NK-92 (cell line): ENCODE measurements around the gene EZH2.

Source experiments
- DNase-seq: peaks from one replicate; lab custom pipeline; 2025; ENCODE audit not compliant: unreplicated experiment; lab: John Stamatoyannopoulos, UW

The EZH2 gene

DNA sequence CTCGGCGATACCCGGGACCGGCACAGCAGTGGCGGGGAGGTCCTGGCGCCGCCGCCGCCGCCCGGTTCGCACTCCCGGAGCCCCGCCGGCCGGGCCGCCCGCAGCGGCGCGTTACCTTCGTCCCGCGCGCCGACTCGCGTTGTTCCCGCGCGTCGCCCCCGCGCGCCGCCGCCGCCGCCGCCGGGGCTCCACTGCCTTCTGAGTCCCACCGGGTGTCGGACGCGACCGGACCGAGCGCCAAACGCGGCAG is at the start of gene EZH2:
Gene EZH2, minus strand, starts transcription at position 243 of the 250 bp plus-strand sequence. CDS start 36,993 bp downstream, outside the sequence.
- DNase-seq = no peak

DNA sequence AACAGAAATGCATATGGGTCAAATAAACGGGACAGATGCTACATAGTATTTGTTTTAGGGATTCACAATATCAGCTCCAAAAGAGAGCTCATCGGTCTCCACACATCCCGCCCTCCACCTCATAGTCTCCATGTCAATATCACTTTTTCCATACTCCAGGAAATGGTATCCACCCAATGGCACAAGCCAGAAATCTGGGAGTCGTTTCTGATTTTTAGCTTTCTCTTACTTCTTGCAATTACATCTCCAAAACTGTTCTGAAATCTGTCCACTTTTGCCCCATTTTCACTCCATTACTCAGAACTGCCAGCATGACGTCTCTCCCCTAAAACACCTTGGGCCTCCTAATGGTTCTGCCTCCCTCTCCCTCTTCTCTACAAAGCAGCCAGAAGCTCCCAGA is 47.4 kb upstream of the EZH2 start:
- no peak for DNase-seq

DNA sequence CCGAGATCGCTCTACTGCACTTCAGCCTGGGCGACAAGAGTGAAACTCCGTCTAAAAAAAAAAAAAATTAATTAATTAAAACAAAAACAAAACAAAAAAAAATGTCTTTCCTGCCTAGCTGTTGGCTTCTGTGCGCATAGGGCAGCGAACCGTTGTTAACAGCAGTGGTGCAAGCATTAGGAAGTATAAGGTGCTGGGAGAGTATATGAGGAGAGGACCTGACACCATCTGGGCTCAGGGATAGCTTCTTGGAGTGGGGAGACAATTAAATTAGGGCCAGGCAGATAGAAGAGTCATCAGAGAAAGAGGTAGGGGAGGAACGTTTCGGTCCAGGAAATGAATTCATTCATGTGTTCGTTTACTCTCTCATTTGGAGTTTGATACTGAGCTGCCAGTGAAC is 46.2 kb upstream of the EZH2 start:
- no peak for DNase-seq

DNA sequence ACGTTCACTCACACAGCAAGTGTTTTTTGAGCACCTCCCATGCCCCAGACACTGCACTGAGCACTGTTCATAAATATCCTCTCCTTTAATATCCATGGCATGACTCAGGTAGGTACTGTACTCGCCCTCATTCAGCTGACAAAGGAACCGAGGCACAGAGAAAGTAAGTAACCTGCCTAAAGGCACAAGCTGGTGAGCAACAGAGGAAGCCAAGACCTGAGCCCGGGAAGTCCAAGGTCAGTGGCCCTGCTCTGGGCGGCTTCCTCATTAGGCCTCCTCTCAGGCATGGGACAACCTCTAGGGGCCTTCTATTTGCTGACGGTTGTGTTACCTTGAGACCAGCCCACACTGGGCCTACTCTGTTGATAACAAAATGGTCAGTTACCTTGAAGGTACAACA is 45.1 kb upstream of the EZH2 start:
- no peak for DNase-seq

DNA sequence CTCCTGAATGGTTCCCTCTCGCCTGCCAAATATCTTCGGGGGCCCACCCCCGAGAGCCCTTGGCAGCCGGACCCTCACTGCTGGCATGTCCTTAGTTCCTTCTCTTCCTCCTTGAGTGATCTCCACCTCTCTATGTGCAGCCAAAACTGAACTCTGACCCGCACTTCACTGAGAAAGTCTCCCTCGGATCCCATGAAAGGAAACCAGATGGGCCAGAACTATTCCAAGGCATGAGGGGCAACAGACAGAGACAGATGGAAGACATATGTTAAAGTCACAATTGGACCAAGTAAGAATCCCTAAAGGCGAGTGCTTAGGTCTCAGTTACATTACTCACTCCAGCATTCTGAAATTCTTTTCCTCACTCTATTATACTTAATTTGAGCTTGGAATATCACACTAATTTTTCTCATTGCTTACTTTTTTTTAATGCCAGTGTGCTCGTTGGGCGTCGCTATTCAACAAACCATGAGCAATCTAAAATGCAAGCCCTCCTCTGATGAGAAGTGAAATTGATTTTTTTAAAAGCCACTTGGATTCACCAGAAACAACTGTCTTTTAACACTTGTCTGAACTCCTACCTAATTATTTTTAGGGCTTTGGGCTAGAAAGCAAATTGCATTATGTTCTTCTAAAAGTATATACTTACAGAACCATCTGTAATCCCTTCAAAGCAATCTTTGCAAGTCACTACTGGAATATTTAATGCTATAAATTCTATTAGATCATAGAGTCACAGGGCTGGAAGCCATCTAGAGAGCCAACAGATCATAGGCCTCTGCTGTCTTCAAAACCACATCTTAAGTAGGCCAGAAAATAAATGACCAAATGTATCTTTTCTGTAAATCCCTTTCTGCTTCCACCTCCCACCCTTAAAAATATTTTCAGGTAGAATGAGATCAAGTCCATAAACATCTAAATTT is 43.3 kb upstream of the EZH2 start:
- no peak for DNase-seq

DNA sequence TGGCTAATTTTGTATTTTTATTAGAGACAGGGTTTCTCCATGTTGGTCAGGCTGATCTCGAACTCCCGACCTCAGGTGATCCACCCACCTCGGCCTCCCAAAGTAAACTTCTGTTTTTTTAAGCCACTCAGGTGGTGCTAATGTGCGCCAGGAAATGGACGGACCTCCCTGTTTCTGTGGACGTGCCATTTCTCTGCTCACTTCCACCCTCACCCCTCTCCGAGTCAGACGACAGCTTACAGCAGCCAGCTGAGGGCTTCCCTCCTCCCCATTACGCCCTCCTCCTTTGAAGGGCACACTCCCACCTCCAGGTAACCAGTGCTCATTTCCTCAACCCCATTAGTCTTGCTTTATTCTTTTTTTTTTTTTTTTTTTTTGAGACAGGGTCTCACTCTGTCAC is 41.7 kb upstream of the EZH2 start:
- DNase-seq = no peak

DNA sequence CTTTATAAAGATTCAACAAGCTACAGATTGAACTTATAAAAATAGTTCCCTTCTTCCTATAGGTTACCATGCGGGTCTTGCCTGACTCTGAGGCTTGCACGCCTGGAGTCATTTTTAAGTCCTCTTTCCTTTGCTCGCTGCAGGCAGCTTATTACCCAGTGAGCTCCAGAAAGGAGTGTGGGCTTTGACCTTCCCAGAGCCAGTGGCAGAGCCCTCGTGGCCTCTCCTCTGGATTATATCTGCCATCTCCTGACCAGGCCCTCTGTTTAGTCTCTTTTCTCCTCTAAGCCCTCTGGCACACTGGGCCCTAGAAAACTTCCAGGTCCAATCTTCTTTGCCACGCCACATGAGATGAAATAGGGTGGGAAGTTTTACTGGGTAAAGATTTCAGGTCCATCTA is 39.9 kb upstream of the EZH2 start:
- no peak for DNase-seq

DNA sequence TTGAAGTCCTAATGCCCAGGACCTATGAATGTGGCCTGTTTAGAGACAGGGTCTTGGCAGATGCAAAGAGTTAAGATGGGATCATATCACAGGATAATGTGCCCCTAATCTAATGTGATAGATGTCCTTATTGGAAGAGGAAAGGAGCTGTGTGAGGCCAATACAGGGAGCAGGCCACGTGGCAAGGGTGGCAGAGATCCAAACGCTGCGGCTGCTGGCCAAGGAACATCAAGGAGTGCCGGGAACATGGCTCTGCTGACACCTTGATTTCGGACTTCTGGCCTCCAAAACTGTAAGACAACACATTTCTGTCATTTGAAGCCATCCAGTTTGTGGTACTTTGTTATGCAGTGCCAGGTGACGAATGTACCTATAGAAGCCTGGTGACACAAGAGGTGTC is 37.7 kb upstream of the EZH2 start:
- no peak for DNase-seq

DNA sequence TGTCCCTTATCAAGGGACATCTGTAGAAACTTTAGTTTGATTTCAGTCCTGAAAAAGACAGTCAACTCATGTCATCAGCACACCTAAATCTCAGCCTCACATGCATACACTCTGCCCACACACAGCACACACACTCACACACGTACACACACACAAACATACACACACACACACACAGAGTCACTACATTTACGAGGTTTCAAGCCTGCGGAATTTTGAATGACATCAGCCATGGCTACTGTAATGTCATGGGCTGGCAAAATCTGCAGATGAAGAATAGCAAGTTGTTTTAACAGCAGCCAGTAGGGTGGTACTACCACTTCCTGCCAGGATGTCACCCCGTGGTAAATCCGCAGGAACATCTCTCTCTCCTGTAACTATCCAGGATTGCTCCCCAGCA is 37.1 kb upstream of the EZH2 start:
- DNase-seq = no peak

DNA sequence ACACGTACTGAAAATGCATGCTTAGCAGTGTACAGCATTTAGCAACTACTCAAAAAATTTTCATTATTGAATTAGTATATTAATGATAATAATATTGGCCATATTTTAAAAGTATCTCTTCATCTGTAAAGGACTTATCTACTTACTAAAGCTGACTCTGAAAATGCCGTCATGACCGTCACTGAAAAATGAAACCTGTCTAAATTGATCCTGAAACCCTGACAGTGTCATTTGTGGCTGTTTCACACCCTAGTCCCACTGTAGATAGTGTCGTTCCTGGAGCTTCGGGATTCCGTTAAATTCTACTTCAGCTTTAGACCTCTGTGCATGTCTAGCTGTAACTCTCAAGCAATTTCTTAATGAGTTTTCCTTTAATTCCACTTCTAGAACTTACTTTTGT is 35.8 kb upstream of the EZH2 start:
- no peak for DNase-seq

DNA sequence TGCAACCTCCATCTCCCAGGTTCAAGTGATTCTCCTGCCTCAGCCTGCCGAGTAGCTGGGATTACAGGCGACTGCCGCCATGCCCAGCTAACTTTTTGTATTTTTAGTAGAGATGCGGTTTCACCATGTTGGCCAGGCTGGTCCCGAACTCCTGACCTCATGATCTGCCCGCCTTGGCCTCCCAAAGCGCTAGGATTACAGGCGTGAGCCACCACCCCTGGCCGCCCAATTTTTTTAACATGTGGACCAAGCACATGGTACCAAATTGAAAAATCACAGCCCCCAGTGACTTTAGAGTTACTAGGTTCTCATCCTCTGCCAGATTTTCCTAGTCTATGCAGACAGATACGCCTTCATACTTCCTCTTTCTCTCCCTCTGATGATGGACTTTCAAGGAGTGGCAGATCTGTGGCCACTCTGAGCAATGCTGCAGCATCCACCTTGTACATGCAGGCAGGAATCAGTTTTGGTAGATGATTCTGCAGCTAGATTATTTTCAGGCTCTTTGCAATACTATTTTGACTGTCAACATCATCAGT is 34.0 kb upstream of the EZH2 start:
- DNase-seq = no peak

DNA sequence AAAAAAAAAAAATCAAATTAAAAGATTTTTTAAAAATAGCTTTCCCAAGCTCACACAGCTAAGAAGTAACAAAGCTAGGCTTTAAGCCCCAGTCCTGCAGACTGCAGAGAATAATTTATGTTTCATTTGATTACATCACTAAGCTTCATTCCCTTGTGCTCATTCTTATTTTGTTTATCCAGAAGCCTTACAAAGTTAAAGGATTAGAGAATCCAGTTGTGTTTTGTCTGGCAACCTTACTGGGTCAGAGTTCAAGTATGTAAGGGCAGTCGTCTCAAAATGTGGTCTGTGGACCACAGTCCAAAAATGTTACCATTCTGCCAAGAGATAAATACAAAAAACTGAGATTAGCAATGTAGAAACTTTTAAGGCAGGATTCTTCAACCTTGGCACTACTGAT is 32.1 kb upstream of the EZH2 start:
- no peak for DNase-seq

DNA sequence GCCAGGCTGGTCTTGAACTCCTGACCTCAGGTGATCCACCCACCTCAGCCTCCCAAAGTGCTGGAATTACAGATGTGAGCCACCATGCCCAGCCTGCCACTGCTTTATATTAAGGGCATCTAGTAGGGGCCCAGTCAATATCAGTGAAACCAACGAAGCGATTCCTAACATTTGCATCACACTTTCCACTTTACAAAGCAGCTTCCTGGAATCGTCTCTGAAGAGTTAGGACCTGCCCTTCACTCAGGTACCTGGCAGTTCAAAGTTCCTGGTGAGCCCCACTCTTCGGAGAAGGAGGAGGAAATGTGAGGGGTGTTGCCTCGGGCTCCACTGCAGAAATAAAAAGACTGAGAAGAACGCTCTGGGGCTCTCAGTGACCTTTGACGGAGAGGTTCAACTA is 31.1 kb upstream of the EZH2 start:
- DNase-seq = no peak

DNA sequence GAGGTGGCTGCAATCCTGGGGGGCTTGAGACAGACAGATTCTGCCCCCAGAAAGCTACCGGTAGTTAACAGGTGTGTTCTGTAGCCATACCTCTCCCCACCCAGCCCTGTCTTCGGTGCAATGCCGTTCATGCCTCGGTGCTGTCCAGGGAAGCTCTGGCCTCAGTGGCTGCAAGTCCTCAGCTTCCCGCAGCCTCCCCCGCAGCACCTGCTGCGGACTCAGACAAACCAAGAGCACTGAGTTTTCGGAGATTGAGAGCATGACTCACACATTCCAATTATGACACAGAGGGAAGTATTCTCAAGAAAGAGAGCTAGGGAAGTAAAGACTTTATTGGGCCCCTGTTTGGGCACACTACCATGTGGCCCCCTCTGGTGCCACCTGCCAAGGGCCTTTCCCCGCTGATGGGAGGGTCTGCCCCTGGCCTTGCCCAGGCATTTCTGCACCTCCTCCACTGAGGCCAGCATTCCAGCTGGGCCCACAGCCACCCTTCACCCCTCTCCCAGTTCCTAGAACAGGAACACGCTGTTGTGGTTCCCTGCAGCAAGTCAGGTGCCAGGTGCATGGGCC is 30.2 kb upstream of the EZH2 start:
- DNase-seq = no peak

DNA sequence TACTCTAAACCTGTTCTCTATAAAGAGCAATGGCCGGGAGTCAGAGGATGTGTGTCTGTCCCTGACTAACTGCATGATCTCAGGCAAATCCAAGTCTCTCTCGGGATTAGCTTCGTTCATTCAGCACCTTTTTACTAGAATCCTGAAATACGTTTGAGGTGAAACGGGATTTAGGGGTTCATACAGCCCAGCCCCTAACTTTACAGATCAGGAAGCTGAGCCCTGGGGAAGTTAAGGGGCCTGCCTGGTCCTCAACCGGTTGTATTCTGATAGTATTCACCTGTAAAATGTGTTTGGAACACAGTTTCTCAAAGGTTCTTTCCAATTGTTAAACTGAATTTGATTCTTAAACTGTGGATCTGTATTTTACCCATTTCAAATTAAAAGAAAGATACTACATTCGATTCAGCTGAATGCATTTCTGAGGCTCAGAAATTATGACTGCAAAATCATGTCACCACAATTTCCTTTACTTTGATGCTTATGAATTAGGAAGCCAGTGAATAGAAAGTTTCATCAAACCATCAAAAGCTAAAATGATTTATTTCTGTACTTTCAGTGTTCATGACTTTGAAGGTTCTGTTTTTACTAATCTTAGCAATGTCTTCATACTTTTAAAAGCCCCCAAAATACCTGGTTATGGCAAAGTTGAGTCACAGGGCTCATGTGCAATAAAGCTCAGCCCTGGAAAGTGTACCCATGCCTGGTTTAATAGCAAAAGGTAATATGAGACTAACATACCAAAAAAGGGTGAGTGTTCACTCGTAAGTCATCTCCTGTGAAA is 28.9 kb upstream of the EZH2 start:
- DNase-seq = no peak

DNA sequence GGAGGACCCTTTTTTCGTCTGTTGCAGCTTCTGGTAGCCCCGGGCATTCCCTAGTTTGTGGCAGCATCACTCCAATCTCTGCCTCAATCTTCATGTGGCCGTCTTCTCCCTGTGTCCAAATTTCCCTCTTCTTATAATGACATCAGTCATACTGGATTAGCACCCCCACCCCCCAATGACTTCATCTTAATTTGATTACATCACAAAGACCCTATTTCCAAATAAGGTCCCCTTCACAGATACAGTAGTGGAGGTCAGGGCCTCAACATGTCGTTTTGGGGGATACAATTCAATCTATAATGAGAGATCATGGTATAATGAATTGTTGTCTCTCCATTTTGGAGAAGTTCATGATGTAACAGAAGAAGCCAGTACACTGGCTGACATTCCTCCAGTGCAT is 28.1 kb upstream of the EZH2 start:
- DNase-seq = no peak

DNA sequence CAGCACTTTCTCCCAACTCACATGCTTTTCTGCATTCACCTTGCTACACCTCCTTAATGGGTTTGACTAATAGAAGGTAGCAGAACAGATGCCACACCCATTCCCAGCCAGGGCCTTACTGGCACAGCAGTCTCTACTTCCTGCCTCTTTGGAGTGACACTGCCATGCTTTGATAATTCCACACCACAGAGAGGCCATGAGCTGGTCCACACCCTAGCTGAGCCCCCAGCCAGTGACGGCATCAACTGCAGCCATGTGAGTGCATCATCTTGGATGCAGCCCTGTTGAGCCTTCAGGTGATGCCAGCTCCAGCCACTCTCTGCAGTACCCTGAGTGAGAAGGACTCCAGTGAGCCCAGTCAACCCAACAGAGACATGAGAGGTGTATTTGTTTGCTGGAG is 27.5 kb upstream of the EZH2 start:
- DNase-seq = no peak

DNA sequence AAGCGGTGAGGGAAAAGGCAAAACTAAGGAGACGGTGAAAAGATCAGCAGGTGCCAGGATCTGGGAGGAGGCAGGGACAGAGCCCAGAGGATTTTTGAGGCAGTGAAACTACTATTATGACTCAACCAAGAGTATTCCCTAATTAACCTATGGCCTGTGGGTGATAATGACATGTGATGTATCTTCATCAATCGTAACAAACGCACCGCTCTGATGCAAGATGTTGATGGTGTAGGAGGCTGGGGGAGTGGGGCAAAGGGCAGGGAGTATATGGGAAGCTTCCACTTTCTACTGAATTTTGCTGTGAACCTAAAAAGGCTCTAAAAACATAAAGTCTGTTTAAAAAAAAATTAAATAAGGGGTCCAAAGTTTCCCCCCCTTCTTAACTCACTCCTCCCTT is 25.5 kb upstream of the EZH2 start:
- no peak for DNase-seq

DNA sequence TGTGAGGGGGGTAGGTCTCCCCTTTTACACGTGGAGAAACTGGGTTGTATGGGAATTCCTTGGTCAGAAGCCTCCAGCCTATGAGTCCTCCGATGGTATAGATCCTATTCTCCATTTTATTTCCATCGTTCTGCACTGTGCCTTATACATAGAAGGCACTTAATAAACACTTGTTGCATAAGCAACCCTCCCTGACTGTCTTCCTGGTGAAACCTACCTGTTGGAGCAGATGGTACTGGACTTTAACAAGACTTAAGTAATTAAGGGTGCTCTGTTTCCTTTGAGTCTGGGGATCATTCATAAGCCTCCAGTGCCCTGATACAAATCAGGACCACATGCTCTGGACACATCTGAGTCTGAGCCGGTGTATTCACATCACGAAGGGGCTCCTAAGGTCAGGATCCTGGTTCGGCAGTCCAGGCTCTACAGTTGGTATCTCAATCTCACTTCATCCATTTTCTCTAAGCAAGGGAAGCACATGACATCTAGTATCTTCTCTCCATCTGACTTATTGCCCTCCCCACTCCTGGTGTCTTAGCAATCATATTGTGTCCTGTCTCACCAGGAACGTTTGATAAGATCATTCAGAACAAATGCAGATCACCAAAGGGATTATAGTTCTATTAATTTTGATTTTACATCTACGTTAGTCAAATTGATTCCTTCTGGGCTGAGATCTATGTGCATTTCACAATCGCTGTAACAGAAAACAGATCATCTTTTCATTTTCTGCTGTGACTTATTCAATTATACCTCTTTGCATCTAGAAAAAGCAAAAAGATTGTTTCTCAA is 22.8 kb upstream of the EZH2 start:
- no peak for DNase-seq

DNA sequence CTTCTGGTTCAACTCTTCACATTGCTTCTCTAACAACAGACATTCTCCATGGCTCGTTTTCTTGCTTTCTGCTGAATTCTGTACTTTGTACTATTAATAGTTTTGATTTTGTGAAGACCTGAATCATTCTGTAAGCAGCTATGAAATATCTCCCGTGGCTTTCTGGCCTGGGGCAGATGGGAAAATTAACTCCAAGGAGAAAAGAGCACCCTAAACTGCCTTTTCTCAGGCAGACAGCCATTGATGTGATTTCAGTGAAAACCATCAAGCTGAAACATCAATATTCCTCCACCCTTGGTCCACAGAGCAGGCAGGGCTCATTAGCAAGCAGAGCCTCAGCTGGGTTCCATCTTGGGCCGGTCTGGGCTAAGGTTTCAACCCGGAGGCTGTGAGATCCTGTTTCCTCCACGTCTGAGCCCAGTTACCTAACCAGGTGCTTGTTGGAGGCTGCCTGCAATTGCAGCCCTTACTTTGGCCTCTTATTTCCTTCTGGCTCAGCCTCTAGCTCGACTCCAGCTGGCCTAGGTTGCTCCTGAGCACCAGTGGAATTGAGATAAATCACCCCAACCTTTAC is 21.1 kb upstream of the EZH2 start:
- no peak for DNase-seq

DNA sequence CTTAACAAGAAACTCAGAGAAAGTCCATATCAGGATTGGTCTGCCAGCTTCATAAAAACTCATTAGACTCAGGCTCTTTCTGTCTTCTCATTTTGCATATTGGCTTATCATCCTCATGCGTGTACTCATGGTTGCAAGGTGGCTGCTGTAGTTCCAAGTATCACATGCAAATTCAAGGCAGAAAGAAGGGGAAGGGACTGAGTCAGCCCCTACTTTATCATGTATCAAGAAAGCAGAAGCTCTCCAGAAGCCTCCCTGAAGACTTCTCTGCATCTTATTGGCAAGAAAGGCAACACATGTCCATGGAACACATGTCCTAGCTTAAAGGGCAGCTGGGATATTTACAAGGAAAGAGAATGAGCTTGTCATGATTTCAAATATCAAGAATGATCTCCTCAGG is 19.4 kb upstream of the EZH2 start:
- DNase-seq = no peak
